HL-60/S4 treated with phorbol 12-myristate 13-acetate at 8.2 ng/mL for 4 days and 3 days (cell line): ENCODE results near the gene ZNFX1.

Experiments used
- in situ Hi-C: fragments of 300-500 bp; cut with MboI; formaldehyde crosslinking; loops from 2 replicates; pipeline ENCODE4 v1.15.0; 2022; ENCODE audit warnings: low sequenced_read_pairs

Gene ZNFX1

DNA sequence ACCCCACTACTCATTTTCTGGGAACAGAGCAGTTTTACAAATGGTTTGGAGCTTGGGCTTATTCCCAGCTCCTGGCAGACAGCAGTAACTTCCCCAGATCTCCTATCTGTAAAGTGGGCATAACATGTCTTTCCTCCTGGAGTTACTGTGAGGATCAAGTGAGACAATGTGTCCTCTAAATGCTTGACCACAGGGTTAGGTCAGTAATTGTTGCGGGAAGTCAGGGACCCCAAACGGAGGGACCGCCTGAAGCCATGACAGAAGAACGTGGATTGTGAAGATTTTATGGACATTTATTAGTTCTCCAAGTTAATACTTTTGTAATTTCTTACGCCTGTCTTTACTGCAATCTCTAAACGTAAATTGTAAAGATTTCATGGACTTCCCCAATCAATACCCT, 15.3 kb upstream of the ZNFX1 start:
- in situ Hi-C loops, result no loop called here

DNA sequence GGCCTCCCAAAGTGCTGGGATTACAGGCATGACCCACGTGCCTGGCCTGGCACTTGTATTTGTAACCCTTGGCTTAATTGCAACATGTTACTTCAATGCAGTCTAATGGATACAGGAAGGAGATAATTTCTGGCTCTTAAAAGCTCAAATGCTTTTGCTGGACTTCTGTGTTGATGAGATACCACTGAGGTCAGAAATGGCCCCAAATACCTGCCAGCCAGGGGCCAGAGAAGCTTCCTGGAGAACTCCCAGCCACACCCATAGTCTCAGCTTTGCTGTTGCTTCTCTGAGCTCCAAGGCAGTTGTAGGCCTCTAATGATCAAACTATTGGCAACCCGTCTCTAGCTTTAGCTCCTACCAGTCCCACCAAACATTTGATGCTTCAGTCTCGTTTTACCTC, 14.2 kb upstream of the ZNFX1 start:
- in situ Hi-C loops, result no loop called here

DNA sequence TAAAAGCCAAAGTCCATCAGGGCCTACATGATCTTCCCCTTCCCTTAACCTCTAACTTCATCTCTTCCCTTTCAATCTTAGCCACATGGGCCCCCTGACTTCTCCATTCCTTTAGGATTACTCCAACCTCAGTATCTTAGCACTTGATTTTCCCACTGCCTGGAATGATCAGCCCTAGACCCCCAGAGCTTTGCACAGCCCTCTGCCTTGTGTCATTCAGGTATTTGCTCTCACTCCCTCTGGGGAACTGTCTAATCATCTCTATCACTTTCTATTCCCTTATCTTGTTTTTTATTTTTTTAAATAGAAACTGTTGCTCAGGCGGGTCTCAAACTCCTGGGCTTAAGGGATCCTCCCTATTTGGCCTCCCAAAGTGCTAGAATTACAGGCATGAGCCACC, 13.3 kb upstream of the ZNFX1 start:
- in situ Hi-C loops, result no loop called here

DNA sequence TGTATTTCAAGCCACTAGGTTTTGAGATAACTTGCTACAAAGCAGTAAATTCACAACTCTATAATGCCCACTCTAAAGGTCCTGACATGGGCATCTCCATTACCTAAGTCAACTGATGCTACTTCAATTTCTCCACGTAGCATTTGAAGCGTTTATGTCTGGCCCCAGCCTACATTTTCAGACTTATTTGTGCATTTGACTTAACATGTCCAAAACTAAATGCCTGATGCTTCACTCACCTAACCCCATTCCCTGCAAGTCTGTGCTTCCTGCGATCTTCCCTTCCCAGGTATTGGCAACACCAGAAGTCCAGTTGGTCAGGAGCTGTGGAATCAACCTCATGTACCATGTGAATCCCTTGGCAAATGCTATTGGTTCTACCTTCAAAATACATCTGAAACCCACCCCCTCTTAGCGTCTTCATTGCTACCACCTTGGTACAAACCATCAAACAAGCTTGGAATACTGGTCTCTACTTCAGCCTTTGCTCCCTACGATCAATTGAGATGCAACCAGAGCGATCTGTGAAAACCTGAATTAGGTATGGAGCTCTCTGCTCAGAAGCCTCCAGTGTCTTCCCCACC, 12.8 kb upstream of the ZNFX1 start:
- in situ Hi-C loops, result no loop called here

DNA sequence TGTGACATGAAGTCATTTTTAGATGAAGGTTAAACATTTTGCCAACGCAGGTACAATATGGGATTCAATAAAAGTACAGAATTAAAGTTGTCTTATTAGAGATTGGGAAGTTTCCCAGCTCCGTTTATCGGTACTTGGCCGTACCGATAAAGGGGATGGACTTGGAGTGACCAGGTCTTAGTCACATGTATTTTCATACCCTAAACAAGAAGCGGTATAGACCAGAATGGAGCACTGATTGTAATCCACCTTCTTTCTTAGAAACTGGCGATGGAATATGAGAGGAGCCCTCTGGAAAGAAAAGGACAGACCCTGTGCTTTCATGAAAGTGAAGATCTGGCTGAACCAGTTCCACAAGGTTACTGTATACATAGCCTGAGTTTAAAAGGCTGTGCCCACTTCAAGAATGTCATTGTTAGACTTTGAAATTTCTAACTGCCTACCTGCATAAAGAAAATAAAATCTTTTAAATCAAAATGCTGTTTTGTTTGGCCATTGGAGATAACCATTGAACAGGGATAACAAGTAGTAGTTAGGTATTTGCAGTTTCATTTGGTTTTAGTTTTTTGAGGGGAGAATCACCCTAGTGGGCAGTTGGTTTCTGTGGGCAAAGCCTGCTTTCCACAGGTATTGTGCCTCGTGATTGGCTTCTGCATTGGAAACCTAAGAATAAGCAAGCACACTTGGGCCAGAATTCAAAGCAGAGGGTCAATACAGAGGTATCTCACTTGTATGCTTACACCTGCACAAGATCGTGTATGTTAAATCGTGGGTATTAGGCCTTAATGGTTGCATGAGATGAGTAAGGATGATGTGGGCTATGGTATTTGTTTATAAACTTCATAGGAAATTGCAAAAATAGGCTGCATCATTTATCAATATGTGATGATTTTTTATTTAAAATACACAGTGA, 11.2 kb upstream of the ZNFX1 start:
- in situ Hi-C loops, result no loop called here

DNA sequence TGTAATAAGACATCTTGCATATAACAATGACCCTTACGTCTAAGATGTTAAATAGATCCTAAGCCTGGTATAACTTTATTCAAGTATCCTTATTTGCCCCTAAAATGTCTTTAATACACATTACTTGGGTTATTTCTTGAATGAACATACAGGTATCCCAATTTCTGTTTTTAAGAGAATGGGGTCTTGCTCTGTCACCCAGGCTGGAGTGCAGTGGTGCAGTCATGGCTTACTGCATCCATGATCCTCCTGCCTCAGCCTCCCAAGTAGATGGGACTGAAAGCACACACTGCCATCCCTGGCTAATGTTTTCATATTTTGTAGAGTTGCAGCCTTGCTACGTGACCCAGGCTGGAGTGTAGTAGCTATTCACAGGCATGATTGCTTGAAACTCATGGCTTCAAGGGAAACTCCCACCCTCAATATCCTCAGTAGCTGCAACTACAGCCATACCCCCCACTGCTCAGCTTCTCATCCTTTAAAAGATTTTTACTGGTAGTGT, 10.4 kb upstream of the ZNFX1 start:
- in situ Hi-C loops, result no loop called here

DNA sequence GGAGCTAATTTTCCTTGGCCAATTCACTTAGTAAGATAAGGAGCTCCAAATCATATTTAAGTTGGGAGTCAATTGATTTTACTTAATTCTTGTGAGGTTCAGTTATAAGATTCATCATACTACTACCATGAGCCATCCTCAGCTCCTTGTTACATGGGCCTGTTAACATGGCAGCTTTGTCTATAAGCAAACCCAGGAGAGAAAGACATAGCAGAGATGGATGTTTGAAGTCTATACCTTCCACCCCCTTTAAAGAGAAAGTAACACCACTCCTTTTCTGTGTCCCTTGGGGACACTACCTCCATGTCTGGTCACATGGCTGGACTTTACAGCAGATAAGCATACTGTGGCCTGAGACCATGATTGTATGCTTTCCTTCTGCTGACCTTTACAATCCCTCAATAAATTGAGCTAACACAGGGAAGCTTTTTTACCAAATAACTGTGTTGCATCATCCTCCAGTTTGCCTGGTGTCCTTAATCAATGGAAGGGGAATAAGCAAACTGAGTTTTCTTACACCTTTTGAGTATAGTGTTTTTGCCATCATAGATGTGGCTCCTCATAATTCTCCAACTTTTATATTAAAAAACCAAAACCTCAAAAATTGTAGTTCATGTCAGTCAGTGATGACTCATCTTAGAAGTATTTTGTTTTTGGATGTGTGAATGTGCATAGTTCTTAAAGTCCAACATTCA, 9.8 kb upstream of the ZNFX1 start:
- in situ Hi-C loops, result no loop called here

DNA sequence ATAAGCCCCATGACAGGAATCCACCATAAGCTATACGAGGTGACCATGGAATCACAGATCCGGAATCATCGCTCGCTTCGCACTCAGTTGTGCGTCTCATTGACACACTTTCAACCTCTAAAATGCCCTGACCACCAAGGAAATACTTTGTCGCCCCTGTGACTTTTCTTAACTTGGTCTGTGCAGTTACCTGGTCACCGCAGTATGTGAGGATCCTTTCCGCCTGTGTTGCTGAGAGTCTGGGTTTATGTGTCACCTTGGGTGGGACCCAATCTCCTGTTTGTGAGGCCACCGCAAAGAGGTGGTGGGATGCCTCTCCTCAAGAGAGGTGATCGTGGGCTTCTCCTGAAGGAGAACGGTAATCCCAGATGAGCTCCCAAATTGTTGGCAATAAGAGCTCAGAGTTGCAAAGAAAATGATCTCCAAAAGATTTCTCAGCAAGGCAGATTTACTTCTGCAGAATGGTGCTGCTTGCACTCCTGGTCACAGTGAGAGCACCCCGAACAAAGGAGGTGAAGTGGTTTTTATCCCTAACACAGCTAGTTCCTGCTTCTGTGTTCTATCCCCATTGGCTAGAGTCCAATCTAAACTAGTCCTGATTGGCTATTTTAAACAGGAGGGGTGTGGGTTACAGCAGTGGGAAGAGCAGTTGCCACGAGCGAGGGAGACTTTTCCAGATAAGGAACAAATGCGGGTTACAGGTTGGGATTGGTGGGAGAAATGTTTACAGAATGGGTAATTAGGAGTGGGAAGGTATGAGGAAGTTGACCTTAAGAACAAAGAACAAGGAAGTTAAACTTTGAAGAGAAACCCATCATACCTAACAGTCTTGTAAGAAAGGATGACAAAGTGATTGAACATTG, 9.1 kb upstream of the ZNFX1 start:
- in situ Hi-C loops, result no loop called here

DNA sequence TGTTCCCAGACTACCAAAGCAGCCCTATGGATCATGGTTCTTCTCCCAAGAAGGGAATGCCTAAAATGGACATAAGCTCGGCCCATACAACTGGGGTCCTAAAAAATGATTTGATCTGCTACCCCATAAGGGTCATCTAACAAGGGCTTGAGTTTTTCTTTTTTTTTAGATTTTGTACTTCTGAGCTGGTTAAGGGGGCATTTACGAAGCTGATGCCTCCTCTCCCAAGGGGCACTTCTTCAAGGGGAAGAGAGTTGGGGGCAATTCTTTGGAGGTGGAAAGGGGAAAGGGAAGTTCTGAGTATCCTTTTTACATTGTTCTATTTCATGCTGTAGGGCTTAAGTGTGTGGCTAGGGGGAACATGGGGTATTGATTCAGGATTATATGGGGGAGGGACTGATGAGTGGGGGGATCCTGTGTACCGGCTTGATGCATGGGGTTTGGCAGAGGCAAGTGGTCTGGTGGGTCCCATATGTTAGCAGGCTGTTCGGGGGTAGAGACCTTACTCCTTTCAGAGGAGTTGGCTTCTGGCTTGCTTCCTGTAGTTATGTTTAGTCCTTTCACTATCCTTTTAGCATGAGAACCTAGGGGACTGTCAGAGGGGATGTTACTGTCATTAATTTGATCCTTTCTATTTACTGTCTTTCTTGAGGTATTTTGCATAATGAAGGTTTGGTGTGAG, 8.1 kb upstream of the ZNFX1 start:
- in situ Hi-C loops, result no loop called here

DNA sequence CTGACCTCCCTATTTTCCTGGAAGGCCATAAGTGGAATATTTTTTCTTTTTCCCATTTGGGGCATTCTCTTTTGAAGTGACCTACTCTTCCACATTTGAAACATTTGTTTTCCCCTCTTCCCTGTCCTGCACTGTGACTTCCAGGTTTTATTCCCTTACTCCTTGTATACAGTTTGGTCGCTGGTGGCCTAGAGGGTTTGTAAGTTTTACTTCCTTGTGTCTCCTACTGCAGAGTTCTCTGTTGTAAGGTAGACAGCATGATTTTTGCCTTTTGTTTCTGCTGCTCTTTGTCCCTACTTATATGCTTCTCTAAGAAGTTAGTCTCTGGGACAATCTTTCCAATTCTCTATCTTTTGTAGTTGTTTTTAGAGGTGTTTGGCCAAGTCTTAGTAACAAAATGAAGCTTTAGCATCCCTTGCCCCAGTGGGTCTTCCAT, 7.4 kb upstream of the ZNFX1 start:
- in situ Hi-C loops, result no loop called here

DNA sequence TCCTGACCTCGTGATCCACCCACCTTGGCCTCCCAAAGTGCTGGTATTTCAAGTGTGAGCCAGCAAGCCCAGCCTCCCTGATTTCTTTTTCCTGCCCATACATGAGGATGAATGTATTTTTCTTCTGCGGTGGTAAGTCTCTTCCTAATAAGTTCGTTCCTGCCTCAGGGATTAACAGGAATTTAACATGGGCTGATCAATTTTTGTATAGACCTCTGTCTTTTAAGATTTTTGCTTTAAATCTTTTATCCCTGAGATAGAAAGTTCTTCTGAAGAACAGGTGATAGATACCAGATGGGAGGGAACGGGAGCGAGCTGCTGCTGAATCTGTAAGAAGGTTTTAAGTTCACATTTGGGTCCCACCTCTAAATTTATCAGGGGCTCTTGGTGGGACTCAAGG, 7.0 kb upstream of the ZNFX1 start:
- in situ Hi-C loops, result no loop called here

DNA sequence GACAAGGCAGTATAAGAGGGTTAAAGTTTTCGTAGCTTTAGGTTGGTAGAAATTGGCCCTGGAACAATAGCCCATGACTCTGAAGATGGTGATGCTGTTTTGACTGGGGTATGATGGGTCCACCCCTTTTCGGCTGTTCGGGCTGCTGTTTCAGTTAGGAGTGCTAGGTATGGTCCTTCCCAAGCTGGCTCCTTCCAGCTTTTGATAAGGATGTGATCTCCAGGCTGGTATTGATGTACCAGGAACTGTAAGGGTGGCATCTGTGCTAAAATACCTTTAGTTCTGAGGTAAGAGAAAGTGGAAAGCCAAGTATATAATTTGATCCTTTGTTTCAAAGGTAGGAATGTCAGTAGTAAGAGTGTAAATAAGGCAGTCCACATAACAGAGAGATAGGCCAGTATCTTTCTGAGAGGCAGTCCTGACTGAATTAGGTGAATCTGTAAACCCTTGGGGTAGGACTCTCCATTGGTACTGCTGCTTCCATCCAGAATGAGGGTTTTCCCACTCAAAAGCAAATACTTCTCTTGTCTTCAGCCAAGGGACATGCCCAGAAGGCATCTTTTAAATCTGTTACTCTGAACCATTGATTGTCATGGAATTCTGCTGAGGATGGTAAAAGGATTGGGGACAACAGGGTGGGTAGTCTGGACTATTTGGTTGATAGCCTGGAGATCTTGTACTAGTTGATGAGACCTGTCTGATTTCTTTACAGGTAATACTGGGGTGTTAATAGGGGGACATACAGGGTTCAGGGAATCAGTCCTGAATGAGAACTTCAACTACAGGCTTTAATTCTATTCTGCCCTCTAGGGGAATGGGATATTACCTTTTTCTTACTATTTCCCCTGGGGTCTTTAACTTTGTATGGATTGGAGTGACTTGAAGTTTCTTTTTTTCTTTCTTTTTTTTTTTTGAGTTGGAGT, 6.1 kb upstream of the ZNFX1 start:
- in situ Hi-C loops, result no loop called here

DNA sequence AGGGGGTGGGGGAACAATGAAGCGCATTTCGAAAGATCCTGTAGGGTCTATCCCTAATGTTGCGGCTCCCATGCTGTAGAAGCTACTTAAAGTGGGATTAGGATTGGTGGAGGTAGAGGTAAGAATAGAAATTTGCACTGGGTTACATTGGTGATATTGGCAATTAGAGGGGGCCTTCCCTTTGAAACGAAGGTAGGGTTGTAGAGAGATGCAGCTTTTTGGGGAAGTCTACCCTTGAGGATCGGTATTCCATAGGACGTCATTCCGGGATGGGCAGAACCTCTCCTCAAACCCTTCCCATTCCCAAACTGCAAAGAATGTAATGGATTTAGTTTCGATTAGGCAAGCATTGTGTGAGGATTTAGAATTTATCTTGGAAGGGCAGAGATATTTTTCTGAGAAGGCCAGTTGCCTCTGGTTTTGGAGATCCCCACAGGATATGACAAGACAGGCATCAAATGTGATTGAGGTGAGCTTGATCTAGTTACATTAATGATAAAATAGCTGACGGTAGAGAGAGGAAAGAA, 5.4 kb upstream of the ZNFX1 start:
- in situ Hi-C loops, result no loop called here

DNA sequence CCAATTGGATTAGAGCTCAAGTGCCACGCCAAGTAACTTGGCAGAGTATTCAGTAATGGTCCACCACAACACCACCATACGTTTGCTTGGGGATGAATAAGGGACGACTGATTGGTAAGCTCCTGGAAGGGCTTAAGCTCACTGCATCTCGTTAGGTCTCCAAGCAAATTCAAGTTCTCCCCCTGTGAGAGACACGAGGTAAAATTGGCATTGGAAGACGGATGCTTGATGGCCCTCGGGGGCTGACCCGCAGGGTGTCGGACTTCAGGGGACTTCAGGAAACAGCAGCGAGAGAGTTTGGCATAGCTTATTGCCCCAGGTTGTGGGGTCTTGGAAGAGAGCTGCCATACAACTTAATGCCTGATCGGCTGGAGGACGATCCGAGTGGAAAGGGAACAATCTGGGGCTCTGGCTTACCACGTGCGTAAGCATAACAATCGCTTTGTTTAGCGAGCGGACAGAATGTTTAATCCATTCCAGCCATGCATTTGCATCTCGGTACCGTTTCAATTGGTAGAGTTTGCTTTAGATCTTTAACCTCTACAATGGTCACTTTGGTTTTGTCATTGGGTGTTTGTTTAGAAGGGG, 4.8 kb upstream of the ZNFX1 start:
- in situ Hi-C loops, result no loop called here

DNA sequence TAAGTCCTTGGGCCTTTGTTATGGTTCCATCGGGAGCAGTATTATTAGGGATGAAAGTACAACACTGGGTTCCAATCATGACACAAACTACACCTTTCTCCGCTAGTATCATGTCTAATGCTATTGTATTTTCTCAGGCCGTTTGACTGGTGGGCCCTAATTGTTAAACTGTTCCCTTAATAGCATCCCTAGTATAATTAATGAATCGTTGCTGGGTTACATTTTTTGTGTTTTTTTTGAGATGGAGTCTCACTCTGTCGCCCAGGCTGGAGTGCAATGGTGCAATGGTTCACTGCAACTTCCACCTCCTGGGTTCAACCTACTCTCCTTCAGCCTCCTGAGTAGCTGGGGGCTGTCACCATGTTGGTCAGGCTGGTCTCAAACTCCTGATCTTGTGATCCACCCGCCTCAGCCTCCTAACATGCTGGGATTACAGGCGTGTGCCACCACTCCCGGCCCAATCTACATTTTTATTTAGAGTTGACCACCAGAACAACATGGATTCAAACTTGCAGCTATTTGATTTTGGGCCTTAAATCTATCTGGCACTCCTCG, 4.1 kb upstream of the ZNFX1 start:
- in situ Hi-C loops, result no loop called here

DNA sequence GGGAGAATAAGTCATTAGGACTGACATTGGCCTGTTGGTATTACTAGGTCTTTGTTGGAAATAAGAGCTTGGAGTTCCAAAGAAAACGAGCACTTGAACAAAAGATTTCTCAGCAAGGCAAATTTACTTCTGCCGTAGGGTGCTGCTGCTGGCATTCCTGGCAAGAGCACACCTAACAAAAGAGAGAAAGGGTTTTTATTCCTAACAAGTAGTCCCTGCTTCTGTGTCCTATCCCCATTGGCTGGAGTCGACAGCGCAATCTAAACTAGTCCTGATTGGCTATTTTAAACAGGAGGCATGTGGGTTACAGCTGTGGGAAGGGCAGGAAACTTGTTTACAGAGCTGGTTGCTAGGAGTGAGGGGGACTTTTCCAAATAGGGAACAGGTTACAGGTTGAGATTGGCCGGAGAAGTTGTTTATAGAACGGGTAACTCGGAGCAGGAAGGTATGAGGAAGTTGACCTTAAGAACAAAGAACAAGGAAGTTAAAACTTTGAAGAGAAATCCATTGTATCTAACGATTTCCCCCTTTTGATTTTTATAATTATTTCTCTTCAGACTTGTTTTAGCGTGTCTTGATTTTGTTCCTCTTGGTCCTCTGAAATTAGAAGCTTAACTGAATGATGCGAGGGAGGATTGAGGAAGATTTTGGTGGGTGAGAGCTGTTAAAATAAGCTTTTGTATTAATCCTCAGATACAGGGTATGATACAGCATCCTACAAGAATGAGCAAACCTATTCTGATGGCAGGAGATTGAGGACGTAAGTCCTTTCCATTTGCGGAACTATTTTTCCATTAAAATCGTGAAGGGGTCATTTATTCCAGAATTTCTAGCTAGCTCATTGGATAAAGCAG, 3.4 kb upstream of the ZNFX1 start:
- in situ Hi-C loops, result no loop called here

DNA sequence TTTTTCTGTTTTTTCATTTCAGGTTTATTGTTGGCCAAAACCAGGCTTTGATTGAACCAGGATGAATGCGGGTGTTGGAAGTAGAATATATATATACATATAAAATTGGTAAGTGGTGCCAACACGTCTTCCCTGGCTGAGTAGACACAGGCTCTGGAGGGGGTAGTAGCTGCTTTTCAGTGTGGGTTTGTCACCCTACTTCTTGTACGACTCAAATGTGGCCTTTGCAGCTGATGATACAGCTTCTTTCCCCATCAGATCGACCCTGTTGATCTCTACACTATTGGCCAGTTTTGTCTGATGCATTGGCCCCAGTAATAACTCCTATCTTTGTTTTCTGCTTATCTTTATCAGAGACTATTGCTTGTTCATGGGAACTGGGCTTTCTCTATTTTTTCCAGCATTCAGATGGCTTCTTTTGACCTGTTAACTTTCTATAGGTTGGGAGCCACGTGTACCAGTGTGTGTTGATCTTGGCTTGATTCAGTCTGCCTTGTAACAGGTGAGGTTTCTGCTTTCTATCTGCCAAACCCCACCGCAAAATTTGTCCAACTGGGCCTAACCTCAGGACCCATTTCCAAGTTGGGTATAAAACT, 2.7 kb upstream of the ZNFX1 start:
- in situ Hi-C loops, result no loop called here
